Measurements from ENCODE around the gene VEGFA.

Gene VEGFA

DNA sequence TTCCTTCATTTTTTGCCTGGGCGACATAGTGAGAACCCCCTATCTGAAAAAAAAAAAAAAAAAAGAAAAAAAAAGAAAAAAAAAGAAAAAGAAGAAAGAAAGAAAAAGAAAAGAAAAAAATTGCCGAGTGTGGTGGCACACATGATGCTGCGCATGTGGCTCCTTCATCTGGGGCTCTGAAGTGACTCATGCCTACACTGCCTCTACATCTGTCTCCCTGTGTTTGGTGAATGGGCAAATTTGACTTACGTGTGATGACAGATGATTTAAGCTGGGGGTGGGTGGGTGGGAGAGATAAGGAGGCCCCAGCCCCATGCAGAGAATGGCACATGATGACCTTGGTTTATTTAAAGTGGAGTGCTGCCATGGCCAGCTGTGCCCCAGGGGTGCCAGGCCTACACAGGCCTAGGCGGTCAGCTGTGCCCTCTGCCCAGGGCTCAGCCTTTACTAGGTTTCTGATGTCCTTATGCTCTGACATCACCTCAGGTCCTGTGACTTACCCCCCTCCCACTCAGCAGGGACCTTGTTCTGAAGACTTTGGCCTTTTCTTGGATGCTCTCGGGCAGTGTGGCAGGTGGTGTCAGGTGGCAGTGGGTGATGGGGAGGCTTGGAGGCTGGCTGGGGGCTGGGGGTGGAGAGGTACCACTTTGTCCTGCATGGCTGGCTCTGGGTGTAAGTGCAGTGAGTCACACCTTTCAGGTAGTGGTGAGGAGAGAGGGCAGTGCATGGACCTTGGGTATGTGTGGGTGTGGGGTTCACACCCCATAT, 41.1 kb downstream of the VEGFA start:
- no peaks in the 10 kb centered on the region for H4K20me1 ChIP-seq (ENCODE audit: insufficient read depth)
- H3K4me2 ChIP-seq = no peak overlapping the region
- H3K9ac ChIP-seq = no peak overlapping the region
- H3K4me1 ChIP-seq (ENCODE audit: low read depth, poor library complexity, severe bottlenecking) = no peaks in the 10 kb centered on the region
- TF ChIP-seq, protein P1, sequence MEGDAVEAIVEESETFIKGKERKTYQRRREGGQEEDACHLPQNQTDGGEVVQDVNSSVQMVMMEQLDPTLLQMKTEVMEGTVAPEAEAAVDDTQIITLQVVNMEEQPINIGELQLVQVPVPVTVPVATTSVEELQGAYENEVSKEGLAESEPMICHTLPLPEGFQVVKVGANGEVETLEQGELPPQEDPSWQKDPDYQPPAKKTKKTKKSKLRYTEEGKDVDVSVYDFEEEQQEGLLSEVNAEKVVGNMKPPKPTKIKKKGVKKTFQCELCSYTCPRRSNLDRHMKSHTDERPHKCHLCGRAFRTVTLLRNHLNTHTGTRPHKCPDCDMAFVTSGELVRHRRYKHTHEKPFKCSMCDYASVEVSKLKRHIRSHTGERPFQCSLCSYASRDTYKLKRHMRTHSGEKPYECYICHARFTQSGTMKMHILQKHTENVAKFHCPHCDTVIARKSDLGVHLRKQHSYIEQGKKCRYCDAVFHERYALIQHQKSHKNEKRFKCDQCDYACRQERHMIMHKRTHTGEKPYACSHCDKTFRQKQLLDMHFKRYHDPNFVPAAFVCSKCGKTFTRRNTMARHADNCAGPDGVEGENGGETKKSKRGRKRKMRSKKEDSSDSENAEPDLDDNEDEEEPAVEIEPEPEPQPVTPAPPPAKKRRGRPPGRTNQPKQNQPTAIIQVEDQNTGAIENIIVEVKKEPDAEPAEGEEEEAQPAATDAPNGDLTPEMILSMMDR (conservative IDR thresholded peaks at IDR 0.05; ENCODE audit: low read depth, low read length) = no peak
- no peak overlapping the region for H2AFZ ChIP-seq (ENCODE audit: low read depth)
- H3K27ac ChIP-seq = no peak overlapping the region
- H3K36me3 ChIP-seq (ENCODE audit: insufficient read depth) = no peaks in the 10 kb centered on the region
- H3K79me2 ChIP-seq (ENCODE audit: insufficient read depth, low read depth) = no peaks in the 10 kb centered on the region
- H3K27me3 ChIP-seq (ENCODE audit: insufficient read depth, low read depth) = no peaks in the 10 kb centered on the region
- H3K4me3 ChIP-seq (IDR thresholded peaks at IDR 0.05; ENCODE audit: insufficient read depth, low read depth, low read length) = no peak overlapping the region

DNA sequence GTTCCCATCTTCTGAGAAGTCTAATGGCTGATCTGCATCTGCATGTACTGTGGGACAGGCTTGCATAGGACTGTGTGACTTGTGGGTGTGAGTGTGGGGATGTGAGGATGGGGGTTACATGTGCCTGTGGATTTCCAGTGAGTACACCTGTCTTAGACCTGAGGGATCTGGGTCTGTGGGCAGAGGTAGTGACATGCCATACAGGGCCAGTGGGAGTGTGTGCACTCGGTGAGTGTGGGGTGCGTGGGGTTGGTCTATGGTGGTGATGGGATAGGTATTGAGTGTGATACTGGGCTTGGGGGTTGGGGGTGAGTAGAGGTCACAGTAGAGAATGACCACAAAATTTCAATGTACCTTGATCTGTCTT, 41.7 kb downstream of the VEGFA start:
- TF ChIP-seq, protein P1 (conservative IDR thresholded peaks at IDR 0.05; ENCODE audit: low read depth, low read length) = no peak
- no peak overlapping the region for H3K9ac ChIP-seq
- H3K4me1 ChIP-seq (ENCODE audit: low read depth, poor library complexity, severe bottlenecking) = no peaks in the 10 kb centered on the region

DNA sequence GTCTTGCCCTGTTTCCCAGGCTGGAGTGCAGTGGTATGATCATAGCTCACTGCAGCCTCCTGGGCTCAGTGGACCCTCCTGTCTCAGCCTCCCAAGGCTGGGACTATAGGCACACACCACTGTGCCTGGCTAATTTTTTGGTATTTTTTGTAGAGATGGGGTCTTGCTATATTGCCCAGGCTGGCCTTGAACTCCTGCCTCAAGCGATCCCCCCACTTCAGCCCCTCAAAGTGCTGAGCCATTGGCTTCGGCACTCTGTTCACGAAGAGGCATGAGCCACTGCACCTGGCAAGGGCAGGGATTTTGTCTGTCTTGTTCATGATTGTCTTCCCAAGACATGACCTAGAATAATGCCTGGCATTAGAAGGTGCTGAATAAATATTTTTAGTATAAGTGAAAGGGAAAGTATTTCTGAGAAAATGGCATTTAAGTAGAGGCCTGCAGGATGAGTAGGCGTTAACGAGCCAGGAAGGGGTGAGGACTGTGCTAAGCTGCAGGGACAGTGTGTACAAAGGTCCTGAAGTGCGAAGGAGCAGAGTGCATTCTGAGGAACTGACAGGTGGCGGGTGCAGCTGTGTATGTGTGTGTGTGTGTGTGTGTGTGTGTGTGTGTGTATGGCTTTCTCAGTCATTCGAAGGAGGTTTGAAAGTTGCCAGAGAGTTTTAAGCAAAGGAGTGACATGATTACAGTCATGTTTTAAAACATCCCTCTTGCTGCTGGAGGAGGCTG, 43.0 kb downstream of the VEGFA start:
- TF ChIP-seq, protein P1 (conservative IDR thresholded peaks at IDR 0.05; ENCODE audit: low read depth, low read length) = no peak
- Histone ChIP-seq H3K79me2 (ENCODE audit: insufficient read depth, low read depth) (no peaks in the 10 kb centered on the region), H3K4me2 (no peak overlapping the region), H4K20me1 (ENCODE audit: insufficient read depth) (no peaks in the 10 kb centered on the region), H2AFZ (ENCODE audit: low read depth) (no peak overlapping the region), H3K36me3 (ENCODE audit: insufficient read depth) (no peaks in the 10 kb centered on the region), H3K4me3 (IDR thresholded peaks at IDR 0.05; ENCODE audit: insufficient read depth, low read depth, low read length) (no peak overlapping the region), H3K4me1 (ENCODE audit: low read depth, poor library complexity, severe bottlenecking) (no peaks in the 10 kb centered on the region), H3K27me3 (ENCODE audit: insufficient read depth, low read depth) (no peaks in the 10 kb centered on the region), H3K27ac (no peak overlapping the region), H3K9ac (no peak overlapping the region)

More for the DNA sequence above, 41.7 kb downstream of the VEGFA start:
- no peaks in the 10 kb centered on the region for H3K27me3 ChIP-seq (ENCODE audit: insufficient read depth, low read depth)
- H3K36me3 ChIP-seq (ENCODE audit: insufficient read depth) = no peaks in the 10 kb centered on the region
- H4K20me1 ChIP-seq (ENCODE audit: insufficient read depth) = no peaks in the 10 kb centered on the region
- no peak overlapping the region for H3K27ac ChIP-seq
- H3K4me2 ChIP-seq = no peak overlapping the region
- H3K79me2 ChIP-seq (ENCODE audit: insufficient read depth, low read depth) = no peaks in the 10 kb centered on the region
- H2AFZ ChIP-seq (ENCODE audit: low read depth) = no peak overlapping the region
- no peak overlapping the region for H3K4me3 ChIP-seq (IDR thresholded peaks at IDR 0.05; ENCODE audit: insufficient read depth, low read depth, low read length)

DNA sequence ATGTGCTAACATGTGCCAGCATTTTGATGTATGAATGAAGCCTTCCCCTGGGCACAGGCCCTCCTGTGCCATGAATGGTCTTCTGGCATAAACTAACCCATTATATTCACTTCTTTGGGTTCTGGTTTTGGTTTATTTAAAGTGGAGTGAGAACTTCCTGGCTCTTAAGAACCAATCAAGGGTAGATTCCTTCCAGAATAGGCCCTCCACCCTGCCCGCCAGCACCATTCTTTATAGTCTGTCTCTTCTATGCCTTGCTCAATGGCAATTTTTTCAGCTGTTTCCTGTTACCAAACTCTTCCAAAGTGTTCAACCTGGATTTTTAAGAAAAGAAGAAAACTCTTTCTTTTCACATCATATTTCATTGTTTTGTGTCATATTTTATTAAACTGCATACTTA, 44.1 kb downstream of the VEGFA start:
- Histone ChIP-seq H3K4me2 (no peak overlapping the region), H2AFZ (ENCODE audit: low read depth) (no peak overlapping the region), H3K4me1 (ENCODE audit: low read depth, poor library complexity, severe bottlenecking) (no peaks in the 10 kb centered on the region), H3K4me3 (IDR thresholded peaks at IDR 0.05; ENCODE audit: insufficient read depth, low read depth, low read length) (no peak overlapping the region), H3K36me3 (ENCODE audit: insufficient read depth) (no peaks in the 10 kb centered on the region), H4K20me1 (ENCODE audit: insufficient read depth) (no peaks in the 10 kb centered on the region), H3K27ac (no peak overlapping the region), H3K79me2 (ENCODE audit: insufficient read depth, low read depth) (no peaks in the 10 kb centered on the region), H3K9ac (no peak overlapping the region), H3K27me3 (ENCODE audit: insufficient read depth, low read depth) (no peaks in the 10 kb centered on the region)
- TF ChIP-seq, protein P1 (conservative IDR thresholded peaks at IDR 0.05; ENCODE audit: low read depth, low read length) = no peak
